22Rv1 (cell line): ENCODE results near the gene ZBTB7C.

Source experiments
- ZFX ChIP-seq: fragments of 450-650 bp; IDR thresholded peaks from 2 replicates; pipeline ENCODE4 v1.6.1; 2017; ENCODE audit warnings: antibody characterized with exemption, borderline replicate concordance
- TF ChIP-seq, protein P1 (sequence below): fragments of 450-650 bp; IDR thresholded peaks from 2 replicates; pipeline ENCODE4 v1.5.1; 2017; ENCODE audit warnings: mild to moderate bottlenecking

DNA sequence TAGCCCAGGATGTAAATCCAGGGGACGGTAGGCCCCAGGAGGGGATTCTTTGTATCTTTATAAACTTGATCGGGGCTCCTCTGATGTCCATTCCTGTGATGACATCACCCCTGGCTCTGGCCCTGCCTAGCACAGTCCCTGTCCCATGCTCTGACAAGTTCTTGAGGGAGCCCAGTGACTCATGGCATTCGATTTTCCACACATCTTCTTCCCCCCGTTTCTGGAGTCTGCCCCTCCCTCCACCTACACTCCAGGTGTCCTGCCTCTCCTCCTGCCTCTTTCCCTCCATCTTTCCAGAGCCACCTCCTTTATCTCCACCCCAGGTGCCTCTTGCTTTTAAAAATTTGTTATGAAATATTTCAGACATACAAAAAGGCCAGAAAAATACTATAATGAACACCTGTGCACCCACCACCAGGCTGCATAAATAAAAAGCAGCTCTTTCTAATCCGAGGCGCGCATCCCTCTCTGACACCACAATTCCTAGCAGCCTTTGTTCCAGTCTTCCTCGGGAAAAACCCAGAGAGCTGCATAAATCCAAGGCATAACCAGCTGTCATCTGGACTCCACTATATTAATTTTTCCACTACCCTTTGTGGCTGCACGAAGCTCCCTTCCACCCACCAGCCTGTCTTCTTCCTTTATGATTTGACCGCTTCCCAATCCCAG is 207.7 kb downstream of the ZBTB7C start:
- TF ChIP-seq, protein P1, sequence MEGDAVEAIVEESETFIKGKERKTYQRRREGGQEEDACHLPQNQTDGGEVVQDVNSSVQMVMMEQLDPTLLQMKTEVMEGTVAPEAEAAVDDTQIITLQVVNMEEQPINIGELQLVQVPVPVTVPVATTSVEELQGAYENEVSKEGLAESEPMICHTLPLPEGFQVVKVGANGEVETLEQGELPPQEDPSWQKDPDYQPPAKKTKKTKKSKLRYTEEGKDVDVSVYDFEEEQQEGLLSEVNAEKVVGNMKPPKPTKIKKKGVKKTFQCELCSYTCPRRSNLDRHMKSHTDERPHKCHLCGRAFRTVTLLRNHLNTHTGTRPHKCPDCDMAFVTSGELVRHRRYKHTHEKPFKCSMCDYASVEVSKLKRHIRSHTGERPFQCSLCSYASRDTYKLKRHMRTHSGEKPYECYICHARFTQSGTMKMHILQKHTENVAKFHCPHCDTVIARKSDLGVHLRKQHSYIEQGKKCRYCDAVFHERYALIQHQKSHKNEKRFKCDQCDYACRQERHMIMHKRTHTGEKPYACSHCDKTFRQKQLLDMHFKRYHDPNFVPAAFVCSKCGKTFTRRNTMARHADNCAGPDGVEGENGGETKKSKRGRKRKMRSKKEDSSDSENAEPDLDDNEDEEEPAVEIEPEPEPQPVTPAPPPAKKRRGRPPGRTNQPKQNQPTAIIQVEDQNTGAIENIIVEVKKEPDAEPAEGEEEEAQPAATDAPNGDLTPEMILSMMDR, result no peak
- TF ChIP-seq ZFX, result no peak
